ENCODE measurements around the gene CBR4.
A peak's percentile ranks its signal among the peaks of the same experiment; 100 is the strongest.

GRCh38 chr4:168978001-168978700 is 31.9 kb downstream of the CBR4 start:
- TF ChIP-seq, protein P1, sequence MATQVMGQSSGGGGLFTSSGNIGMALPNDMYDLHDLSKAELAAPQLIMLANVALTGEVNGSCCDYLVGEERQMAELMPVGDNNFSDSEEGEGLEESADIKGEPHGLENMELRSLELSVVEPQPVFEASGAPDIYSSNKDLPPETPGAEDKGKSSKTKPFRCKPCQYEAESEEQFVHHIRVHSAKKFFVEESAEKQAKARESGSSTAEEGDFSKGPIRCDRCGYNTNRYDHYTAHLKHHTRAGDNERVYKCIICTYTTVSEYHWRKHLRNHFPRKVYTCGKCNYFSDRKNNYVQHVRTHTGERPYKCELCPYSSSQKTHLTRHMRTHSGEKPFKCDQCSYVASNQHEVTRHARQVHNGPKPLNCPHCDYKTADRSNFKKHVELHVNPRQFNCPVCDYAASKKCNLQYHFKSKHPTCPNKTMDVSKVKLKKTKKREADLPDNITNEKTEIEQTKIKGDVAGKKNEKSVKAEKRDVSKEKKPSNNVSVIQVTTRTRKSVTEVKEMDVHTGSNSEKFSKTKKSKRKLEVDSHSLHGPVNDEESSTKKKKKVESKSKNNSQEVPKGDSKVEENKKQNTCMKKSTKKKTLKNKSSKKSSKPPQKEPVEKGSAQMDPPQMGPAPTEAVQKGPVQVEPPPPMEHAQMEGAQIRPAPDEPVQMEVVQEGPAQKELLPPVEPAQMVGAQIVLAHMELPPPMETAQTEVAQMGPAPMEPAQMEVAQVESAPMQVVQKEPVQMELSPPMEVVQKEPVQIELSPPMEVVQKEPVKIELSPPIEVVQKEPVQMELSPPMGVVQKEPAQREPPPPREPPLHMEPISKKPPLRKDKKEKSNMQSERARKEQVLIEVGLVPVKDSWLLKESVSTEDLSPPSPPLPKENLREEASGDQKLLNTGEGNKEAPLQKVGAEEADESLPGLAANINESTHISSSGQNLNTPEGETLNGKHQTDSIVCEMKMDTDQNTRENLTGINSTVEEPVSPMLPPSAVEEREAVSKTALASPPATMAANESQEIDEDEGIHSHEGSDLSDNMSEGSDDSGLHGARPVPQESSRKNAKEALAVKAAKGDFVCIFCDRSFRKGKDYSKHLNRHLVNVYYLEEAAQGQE (IDR thresholded peaks at IDR 0.05; ENCODE audit: low read depth) = no peak
- no peak for TF ChIP-seq EP300 (IDR thresholded peaks at IDR 0.05; ENCODE audit: borderline replicate concordance)
- TF ChIP-seq FOXM1 (IDR thresholded peaks at IDR 0.05; ENCODE audit: borderline replicate concordance, low read depth) = no peak
- no peak for TF ChIP-seq RAD21 (IDR thresholded peaks at IDR 0.05; ENCODE audit: low read depth)
- TF ChIP-seq YY1 (IDR thresholded peaks at IDR 0.05; ENCODE audit: low read depth) = 0 out of 2 replicates have a peak, but pooled peaks have one; percentile 36
- no peak for TF ChIP-seq TAF1 (IDR thresholded peaks at IDR 0.05; ENCODE audit: low read depth)

Data from Ishikawa (cell line).